Activated T-helper 1 cell treated with anti-CD3 and anti-CD28 coated beads, Interleukin-2, amount 50 U/mL, for 16 hours (primary cell): ENCODE measurements around the gene AUTS2.

Experiments used
- DNase-seq, 2 donors: peaks; one replicate each; pipeline ENCODE4 v3.0.0-alpha.2; 2020; ENCODE audit warnings: low read depth in 1 of 2, low spot score in 1 of 2

The AUTS2 gene

DNA sequence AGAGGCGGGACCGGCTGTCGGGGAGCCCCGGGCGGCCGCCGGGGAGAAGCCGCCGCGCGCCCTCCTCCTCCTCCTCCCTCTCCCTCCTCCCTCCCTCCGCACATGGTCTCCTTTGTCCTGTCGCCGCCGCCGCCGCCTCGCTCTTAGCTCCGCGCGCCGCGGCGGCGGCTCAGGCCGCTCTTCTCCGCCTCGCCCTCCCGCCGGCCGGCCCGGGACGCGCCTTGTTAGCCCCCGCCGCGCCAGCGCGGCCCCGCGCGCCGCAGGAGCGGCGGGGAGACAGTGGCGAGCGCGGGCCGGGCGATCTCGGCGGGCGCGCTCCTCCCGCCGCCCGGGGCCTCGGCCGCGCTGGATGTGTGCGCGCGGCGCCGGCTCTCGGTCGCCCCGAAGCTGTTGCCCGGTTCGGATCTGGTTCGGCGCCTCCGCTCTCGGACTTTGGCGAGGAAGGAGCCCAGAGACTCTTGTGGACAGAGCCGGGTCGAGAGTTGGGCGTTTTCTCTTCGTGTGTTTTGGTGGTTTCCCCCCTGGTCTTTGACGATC, 1096.2 kb downstream of the AUTS2 start:
- no peak for DNase-seq

DNA sequence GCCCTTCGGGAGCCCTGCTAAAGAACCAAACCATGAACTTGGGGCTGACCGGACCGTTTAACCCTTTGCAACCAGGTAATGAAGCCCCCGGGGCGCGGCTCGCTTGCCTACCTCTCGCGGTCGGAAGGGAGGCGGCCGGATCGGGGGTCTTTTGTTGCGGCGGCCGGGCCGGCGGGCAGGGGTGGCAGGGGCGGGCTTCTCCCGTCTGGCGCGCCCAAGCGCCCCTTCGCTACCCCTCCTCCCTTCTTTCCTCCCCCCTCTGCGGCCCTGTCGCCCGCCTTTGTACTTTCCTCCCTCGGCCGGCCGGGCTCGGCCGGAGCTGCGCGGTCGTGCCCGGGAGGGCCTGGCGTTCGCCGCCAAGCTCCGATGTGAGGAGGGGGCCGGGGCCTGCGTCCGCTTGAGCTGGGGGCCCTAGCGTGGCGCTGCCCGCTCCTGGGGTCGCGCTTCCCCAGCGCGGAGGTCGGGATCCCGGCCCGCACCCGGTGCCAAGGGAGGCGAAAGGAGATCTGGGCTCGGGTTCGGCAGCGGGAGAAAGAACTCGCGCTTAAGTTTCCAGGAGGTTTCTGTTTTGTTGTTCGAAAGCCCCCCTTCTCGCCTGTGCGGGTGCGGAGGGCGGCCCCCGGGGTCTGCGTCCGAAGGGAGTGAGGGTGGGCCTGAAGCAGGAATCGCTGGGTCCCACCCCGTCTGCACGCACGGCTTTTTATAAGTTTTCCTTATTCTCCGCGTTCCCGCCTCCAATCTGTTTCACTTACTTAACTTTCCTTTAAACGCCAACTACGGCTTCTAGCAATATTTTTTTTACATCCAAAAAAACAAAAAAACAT, 1096.9 kb downstream of the AUTS2 start:
- no peak for DNase-seq

DNA sequence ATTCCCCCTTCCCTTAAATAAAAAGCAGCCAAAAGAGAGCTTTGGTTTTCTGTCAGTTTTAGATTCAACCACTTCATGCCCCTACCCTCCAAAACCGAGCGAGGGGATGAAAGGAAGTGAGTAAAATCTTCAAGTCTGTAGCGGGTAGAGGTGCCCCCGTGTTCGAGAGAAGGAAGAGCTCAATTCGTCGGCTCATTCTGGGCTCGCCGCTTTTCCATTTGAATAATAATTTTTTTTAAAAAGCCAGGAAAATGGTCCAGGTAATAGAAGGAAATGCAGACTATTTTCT, 1097.5 kb downstream of the AUTS2 start:
- no peak for DNase-seq

DNA sequence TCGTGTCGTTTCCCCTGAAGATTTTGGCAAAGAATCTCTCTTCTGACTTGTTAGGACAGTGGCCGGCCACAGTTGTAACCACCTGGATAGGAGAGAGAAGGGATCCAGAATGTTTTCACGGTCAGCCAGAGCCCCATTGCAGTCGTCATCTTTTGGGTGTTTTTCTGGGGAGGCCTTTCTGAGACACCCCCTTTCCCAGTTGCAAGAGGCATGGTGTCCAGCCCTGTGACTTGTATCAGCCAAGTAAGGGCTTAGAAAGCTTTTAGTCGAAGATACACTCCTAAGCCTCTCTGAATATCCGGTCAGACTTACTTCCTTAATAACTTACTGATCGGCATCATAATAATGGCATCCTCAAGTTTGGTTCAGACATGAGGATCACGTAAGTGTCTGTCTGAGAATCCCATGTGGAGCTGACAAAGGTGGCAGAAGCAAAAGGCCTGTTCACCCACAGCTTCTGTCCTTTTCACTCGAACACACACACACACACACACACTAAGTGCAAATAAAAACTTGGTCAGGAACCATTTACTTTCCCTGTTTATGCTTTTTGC, 1098.0 kb downstream of the AUTS2 start:
- DNase-seq, result no peak

DNA sequence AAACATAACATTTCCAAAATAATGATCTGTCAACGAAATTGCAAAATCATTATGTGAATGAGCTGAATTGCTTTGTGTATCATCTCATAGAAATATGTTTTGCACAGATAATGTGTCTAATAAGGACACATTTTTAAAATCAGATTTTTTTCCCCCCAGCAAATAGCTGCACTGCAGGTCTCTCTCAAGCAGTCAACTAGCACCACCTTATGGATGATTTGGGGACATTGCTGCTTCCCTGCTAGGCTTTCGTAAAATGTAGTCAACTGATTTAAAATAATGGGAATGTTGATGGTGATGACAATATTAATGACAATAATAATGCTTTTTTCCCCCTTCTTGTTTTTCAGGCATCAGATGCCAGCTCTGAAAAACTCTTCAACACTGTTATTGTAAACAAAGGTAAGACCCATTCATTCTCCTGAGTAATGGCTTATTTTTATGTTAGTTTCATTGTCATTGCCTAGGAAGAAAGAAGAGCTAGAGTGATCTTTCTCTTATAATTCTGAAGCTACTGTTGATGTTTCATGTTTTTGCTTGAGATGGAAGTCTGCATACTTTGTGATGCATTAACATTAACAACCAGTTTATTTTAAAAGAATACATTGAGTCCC, 1100.1 kb downstream of the AUTS2 start:
- no peak for DNase-seq

DNA sequence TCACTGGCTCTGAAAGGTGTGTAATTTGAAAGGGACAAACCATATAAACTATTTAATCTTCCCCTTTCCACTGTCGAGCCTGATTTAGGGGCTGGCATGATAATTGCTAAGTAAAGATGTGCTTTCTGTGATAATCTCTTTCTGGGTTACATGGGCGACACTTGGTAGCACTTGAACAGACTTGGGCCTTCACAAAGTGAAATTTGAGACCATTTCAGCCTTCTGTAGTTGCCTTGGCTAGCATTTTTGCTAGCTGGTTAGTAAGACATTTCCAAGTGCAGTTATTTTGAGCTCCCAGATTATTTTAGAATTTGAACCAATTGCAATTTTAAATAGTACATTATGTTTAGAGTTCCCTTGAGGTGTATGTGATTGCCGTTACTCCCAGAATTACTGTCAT, 1101.0 kb downstream of the AUTS2 start:
- DNase-seq, result no peak

DNA sequence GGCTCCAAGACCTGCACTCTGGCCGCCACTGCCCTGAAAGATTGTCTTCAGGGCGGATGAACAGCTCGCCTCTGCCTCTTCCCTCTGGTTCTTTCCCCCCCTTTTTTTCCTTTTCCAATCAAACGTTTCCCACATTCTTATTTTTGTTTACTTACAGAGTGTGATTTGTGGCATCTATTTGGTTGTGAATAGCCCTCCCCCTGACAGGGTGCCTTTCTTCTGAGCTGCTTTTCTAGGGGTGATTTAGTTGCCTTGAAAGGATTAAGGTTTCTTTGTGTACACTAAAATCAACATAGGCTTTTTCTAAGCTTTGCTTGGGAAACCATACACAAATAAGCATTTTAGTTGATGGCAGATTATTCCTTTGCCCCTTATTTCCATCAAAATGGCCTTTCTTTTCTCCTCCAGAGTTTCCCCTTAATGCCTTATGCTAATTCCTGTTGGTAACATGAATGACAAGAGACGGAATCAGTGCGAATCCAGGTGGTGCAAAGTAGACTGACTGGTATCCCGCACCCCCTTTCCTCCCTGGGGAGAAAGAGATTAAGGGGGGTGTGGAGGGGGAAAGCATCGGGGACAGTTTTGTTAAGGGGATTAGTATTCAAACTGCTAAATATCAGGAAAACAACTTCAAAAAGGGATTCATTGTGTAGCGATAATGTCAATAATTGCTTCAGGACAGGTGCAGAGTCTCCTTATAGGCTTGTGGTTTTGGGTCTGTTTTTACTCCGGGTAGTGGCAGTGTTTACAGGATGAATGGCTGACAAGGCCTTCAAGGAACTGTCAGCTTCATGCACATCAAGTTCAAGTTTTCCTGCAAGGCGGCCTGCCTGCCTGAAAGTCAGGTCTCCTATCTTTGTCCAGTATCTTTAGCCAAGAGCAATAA, 1102.0 kb downstream of the AUTS2 start:
- no peak for DNase-seq

DNA sequence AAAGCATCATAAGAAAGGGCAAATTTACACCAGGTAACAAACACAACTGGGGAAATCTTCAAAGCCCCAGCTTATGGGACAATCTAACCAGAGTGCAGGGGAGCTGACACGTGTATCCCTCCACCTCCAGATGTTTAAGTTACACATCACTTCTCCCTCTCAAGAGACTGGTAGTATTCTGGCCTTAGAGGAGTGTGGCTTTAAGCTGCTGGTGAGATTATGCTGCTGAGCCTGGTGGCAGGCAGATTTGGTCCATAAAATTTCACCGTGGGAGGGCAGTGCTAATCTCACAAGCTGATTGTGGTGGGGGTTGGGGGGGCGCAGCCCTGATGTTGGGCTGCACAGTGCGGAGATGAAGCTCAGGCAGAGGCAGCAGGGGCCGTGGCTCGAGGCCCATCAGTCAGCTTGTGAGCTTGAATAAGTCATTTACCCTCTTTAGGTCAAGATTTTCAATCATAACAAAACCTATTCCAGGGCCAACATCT, 1102.7 kb downstream of the AUTS2 start:
- DNase-seq, result no peak

DNA sequence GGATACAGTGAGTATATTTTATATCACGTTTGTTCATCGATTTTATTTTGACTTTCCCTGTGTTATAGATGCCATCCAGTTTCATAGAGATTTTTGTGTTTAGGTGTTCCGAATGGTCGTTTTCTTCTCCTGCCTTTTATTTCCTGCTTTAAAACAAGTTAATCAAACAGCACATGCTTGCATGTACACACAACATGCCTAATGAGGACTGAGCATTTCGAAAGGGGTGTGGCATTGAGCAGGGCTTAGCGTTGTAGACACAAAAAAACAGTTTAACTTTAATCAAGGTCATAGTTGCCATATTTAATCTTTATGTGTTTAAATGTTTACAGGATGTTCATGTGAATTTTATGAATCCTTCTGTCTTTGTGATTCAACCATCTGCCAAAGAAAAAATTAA, 1103.2 kb downstream of the AUTS2 start:
- DNase-seq, result no peak

DNA sequence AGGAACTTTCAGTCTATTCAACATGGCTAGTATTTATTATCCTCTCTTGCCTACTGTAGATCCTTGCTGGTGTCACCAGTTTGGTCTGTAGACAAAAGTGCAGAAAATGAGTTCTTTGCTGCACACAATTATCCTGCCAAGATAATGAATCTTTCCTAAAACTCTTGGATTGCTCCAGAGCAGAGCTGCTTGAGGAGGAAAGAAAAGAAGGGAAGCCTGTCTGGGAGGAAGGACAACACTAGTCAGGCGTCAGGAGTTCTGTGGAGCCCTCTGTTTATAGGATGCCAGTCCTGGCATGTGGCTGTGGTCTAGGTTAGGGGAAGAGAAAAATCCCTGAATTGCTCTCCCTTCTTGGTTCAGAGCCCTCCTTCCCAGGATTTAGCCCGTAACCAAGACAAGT, 1103.7 kb downstream of the AUTS2 start:
- no peak for DNase-seq

DNA sequence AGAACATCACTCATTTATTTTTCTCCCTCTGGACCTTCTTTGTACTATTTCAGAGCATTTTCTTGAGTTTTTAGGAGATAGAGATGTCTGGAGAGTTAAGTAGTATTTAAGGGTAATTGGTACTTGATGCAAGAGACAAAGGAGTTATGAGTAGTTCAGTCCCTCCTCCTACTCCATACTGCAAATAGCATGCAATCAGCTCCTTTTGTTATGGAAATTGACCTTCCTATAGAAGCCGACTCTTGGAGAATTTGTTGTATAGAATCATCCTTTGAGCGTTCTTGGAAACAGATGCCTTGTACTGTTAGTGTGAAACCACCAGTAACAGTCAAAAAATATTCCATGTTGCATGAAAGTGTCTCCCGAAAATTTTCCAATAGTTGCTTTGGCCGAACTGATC, 1105.5 kb downstream of the AUTS2 start:
- no peak for DNase-seq

DNA sequence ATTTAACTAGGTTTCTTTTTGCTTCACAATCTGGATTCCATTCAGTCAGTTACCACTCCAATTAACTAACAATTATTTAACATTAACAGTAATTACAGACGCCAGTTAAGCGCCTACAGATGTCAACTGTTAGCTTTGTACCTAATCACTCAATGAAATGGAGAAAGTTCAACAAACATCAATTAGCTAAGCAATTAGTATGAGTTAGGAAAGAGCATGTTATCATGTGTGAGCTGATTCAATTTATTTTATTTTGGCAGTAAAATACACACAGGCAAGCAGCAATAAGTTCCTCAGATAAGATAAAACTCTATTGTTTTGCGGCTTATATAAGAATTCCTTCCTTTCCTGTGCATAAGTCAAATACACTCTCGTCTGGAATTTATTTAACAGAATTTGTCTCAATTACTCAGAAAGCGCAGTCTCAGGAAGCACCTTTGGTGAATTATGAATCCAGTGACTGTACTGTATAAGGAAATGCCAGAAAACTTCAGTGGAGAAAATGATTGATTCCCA, 1106.6 kb downstream of the AUTS2 start:
- no peak for DNase-seq

DNA sequence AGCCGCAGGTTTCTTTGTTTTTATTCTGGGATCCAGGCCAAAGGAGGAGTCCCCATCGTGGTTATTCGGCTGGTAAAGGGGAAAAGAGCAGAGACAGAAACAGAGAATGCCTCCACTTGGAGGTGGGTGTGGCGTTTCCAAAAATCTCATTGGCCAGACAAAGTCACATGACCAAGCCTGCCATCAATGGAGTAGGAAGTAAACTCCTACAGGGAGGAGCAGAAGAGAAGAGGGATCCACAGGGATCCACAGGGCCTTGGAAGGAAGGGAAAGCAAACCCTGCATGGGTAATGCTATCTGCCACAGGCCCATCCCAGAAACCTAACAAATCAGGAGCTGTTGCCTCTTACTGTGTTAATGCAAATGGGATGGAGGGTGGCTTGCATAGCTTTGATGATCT, 1107.9 kb downstream of the AUTS2 start:
- no peak for DNase-seq

DNA sequence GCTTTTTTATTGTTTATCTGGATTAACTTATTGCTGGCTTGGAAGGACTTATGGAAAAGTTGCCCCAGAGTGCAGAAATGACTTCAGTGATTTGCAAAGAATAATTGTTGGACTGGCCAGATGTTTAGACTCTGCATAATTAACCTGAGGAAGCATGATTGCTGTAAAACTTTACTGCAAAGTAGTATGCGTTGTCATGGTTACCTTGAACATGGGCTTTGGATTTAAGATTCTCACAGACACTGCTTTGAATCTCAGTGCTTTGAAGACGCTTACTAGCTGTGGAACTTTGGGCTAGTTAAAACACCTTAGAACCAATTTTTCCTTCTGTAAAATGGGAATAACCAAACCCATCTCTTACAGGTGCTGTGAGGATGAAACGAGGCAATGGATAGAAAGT, 1108.4 kb downstream of the AUTS2 start:
- DNase-seq, result no peak

DNA sequence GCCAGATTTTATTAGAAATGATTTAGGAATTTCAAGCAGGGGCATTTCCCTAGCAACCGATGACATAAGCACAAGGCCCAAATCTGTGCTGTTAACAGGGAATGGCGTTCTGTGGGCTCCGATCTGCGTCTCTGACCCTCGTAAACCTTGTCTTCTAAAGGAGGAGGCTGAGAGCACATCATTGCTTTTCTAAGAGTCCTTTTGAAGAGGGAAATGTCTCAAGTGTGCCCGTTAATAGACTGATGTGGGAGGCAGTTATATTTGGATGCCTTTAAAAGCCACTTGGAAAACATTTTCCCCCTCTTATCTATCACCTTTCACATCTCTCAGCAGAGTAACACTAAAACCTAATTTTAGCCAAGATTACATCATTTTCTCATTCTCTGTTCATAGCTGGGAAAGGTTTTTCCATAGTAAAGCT, 1109.6 kb downstream of the AUTS2 start:
- DNase-seq, result no peak

DNA sequence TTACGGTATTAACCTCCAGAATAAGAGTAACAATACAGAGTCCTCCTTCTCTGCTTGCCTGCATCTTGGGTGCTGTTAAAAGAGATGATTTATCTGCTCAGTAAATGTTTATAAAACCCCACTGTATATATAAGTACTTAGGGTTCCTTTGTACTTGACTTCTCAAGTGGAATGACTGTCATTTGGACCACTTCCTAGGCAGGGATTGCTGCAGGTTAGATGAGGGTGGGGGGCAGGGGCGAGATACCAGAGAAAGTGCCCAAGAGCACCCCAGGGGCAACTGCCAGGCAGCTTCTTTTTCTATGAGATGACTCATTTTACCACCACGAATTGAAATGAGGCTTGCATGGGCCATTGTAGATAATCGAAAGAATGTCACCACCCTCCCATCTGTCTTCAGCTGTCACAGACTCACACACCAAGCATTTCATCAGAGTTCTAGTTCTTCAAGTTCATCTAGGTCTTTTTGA, 1111.8 kb downstream of the AUTS2 start:
- DNase-seq, result no peak

DNA sequence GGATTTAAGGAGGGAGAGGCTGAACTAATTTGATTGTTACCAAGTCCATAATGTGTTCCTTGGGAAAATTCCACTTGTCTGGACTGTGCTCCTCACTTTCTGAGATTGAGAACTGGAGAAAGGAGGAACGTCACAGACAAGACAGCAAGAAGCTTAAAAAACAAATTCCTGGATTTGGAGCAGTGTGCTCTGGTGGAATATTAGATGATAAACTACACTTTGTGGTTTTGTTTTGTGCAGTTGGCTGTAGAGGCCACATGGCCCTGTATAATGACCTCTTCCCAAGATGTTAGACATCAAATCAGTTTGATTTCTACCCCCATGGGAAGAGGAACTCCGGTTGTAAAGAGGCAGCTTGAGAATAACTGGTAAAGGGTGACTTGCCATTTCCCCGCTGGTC, 1112.4 kb downstream of the AUTS2 start:
- no peak for DNase-seq

DNA sequence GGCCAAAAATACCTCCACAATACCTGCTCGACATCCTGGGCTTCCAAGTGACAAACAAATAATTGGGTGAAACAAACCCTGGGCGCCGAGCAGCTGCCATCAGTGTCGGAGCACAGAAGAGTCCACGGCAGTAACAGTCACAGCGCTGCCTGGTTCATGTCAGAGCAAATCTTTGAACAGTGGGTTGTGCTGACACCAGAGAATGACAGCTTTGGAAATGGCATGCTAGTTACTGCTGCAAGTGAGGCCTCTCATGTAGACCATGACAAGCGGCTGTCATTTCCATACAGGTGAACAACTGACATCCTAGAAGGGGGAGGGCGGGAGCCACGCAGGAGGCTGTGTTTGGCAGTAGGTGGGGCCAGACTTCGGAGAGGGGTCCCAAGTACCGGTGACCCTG, 1113.2 kb downstream of the AUTS2 start:
- DNase-seq, result no peak

DNA sequence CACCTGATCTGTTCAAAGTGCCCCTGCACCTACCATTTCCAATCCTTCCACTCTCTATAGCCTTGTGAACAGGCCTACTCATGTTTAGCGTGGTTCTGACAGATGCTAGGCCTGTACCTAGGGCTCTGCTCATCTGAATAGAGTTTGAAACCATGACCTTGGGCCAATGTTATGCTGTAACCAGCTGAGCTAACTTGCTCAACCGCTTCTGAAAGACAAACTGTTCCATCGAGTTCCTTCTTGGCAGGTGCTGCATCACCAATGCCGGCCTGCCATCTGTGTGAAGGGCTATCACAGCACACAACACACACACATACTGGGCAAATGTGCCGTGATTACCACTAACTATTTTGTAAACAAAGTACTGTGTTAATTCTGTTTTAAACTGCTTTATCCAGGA, 1114.7 kb downstream of the AUTS2 start:
- no peak for DNase-seq

DNA sequence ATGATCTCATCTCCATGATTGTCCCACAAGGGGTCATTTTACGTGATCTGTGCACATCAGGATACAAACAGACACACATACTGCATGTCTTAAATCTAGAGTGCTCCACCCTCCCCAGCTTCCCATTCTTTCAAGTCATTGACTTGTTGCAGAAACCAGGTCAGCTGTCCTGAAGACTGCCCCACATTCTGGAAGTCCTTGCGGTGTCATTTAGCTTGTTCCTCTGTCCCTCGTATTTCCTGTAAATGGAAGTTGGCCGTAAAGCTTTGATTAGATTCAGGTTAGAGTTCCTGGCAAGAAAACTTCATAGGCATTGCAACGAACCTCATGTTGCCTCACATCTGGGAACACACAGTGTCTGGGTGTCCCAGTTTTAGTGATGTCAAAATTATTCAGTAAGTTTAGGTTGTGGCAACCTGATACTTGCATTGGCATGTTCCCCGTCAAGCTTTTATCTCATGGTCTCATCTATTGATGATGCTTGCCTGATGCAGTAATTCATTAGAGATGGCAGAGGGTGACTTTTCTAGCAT, 1116.3 kb downstream of the AUTS2 start:
- DNase-seq, result no peak
